Caco-2 (cell line): ENCODE measurements around the gene EMP1. TPM values are rescaled to one million over a fixed set of nuclear protein-coding genes. Genes with fewer than 3 reads are reported as not detected.

ENCODE experiments used
- BruUV-seq: library from RNA; stranded (reverse); fragments of 400-500 nt; replicated peaks from 2 replicates; lab custom pipeline; 2021; lab: Mats Ljungman, UMichigan
- CTCF ChIA-PET: fragments of 300-600 bp; sonication (Branson Sonifier 250); formaldehyde crosslinking; loops from one replicate; lab custom pipeline; 2022; ENCODE audit warnings: antibody characterized with exemption; lab: Charles Lee
- POLR2A ChIA-PET: fragments of 300-600 bp; sonication (Branson Sonifier 250); formaldehyde crosslinking; loops from one replicate; lab custom pipeline; 2022; ENCODE audit warnings: antibody characterized with exemption; lab: Charles Lee
- DNase-seq, 2 experiments: peaks; one replicate each; pipeline versions ENCODE4 v3.0.0 to v3.0.0-alpha.2; 2020 to 2022
- H3K27me3 ChIP-seq: replicated peaks from 2 replicates; pipeline ENCODE4 v1.6.0; 2011; ENCODE audit warnings: low read length; ENCODE audit not compliant: control insufficient read depth, insufficient read depth
- H3K36me3 ChIP-seq: 2 replicates; pipeline ENCODE4 v1.5.1; 2011; ENCODE audit warnings: low read length; ENCODE audit not compliant: control insufficient read depth, insufficient read depth
- H3K4me1 ChIP-seq: fragments of 250-450 bp; sonication (Bioruptor Pico); 2 replicates; pipeline ENCODE4 v1.5.1; 2020; ENCODE audit warnings: mild to moderate bottlenecking
- H3K4me3 ChIP-seq: 2 replicates; pipeline ENCODE4 v1.5.1; 2011; ENCODE audit warnings: low read depth, mild to moderate bottlenecking, control low read depth, low read length
- H3K9me3 ChIP-seq: fragments of 250-450 bp; sonication (Bioruptor Pico); 2 replicates; pipeline ENCODE4 v1.5.1; 2020; ENCODE audit warnings: mild to moderate bottlenecking, moderate library complexity
- H3K27ac Mint-ChIP-seq: one replicate; pipeline ENCODE4 v1.8.0; 2022; ENCODE audit warnings: mixed read lengths; ENCODE audit not compliant: unreplicated experiment
- H3K27me3 Mint-ChIP-seq: one replicate; pipeline ENCODE4 v1.8.0; 2022; ENCODE audit warnings: mixed read lengths; ENCODE audit not compliant: insufficient read depth, unreplicated experiment
- H3K36me3 Mint-ChIP-seq: one replicate; pipeline ENCODE4 v1.8.0; 2022; ENCODE audit warnings: mild to moderate bottlenecking, mixed read lengths; ENCODE audit not compliant: insufficient read depth, unreplicated experiment
- H3K4me1 Mint-ChIP-seq: one replicate; pipeline ENCODE4 v1.8.0; 2022; ENCODE audit warnings: low read depth, mixed read lengths; ENCODE audit not compliant: unreplicated experiment
- H3K4me3 Mint-ChIP-seq: one replicate; pipeline ENCODE4 v1.8.0; 2022; ENCODE audit warnings: mild to moderate bottlenecking, moderate library complexity, mixed read lengths; ENCODE audit not compliant: unreplicated experiment
- H3K9me3 Mint-ChIP-seq: one replicate; pipeline ENCODE4 v1.8.0; 2022; ENCODE audit warnings: mixed read lengths; ENCODE audit not compliant: unreplicated experiment
- intact Hi-C: fragments of 100-400 bp; cut with micrococcal nuclease; formaldehyde crosslinking; loops from one replicate; pipeline ENCODE4 v1.10.0; 2022; ENCODE audit not compliant: unreplicated experiment
- total RNA-seq: library from RNA; stranded (reverse); gene quantifications from 2 replicates; pipeline ENCODE4 v1.2.3, GENCODE V29; 2022
- TF ChIP-seq, protein P1 (sequence below), 2 experiments: fragments of 200-600 bp in 1 of 2; IDR thresholded peaks; 1 replicate in 1 of 2; 2 replicates in 1 of 2; pipeline versions ENCODE4 v1.5.1 to v1.8.0; 2011 to 2022; ENCODE audit warnings: antibody characterized with exemption in 1 of 2, control low read depth in 1 of 2, inconsistent platforms in 1 of 2, low read depth in 1 of 2, low read length in 1 of 2, mild to moderate bottlenecking in 1 of 2, moderate library complexity in 1 of 2; ENCODE audit not compliant: insufficient read depth in 1 of 2, severe bottlenecking in 1 of 2, unreplicated experiment in 1 of 2

Gene EMP1
- total RNA-seq, 1 experiment from 2014 or later, result 6.6 TPM

DNA sequence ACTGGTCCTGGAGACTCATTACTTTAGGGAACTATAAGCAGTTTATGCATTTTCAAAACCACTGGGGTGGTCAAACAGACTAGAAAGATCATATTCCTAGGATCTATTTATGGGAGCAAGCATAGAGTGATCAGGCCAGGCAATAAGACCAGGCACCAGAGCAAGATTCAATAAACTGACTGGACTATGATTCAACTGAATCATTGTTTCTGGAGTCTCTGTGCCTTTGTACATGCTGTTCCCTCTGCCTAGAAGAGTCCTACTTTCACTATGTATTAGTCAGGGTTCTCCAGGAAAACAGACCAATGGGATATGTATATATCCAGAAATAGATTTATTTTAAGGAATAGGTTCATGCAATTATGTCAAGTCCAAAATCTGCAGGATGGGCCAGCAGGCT lies 55.5 kb downstream of the EMP1 start:
- Mint-ChIP-seq H3K27ac (no peak overlapping the region), H3K4me3 (no peak overlapping the region), H3K9me3 (no peaks in the 10 kb centered on the region), H3K36me3 (peaks cover 7% of the 10 kb centered on the region), H3K4me1 (peaks cover 27% of the 10 kb centered on the region), H3K27me3 (no peaks in the 10 kb centered on the region)
- no TSS peak for BruUV-seq
- no peaks in the 10 kb centered on the region for H3K36me3 ChIP-seq
- CTCF ChIA-PET, result no interaction called here
- TF ChIP-seq, protein P1, sequence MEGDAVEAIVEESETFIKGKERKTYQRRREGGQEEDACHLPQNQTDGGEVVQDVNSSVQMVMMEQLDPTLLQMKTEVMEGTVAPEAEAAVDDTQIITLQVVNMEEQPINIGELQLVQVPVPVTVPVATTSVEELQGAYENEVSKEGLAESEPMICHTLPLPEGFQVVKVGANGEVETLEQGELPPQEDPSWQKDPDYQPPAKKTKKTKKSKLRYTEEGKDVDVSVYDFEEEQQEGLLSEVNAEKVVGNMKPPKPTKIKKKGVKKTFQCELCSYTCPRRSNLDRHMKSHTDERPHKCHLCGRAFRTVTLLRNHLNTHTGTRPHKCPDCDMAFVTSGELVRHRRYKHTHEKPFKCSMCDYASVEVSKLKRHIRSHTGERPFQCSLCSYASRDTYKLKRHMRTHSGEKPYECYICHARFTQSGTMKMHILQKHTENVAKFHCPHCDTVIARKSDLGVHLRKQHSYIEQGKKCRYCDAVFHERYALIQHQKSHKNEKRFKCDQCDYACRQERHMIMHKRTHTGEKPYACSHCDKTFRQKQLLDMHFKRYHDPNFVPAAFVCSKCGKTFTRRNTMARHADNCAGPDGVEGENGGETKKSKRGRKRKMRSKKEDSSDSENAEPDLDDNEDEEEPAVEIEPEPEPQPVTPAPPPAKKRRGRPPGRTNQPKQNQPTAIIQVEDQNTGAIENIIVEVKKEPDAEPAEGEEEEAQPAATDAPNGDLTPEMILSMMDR (IDR thresholded peaks at IDR 0.05; ENCODE audit: insufficient read depth in 1 of 2, low read depth in 1 of 2, low read length in 1 of 2, severe bottlenecking in 1 of 2, unreplicated experiment in 1 of 2), result no peak
- H3K9me3 ChIP-seq, result no peaks in the 10 kb centered on the region
- no peak overlapping the region for H3K4me3 ChIP-seq
- POLR2A ChIA-PET, result no interaction called here
- DNase-seq, result no peak
- peaks cover 9% of the 10 kb centered on the region for H3K4me1 ChIP-seq
- intact Hi-C loops, result loop anchor here (10.0 kb wide), 1 partner anchor 203 kb away; no protein-coding TSS in a partner anchor
- H3K27me3 ChIP-seq, result no peaks in the 10 kb centered on the region

DNA sequence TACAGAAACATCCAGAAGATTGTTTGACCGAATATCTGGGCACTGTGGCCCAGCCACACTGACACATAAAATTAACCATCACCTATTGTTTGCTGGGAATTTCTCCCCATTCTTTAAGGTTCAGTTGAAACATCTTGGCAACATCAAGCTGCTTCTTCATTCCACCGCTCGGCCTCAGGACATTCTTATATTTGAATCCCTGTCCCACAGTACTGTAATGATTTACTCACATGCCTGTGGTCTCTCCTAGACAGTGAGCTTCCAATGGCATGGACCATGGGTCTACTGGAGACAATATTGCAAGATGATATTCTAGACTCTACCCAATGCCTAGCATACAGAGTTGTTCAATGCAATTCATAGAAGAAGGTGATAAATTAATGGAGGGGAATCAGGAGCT lies 56.1 kb downstream of the EMP1 start:
- Histone ChIP-seq H3K27me3 (no peaks in the 10 kb centered on the region), H3K9me3 (no peaks in the 10 kb centered on the region), H3K4me1 (peaks cover 9% of the 10 kb centered on the region), H3K36me3 (no peaks in the 10 kb centered on the region), H3K4me3 (no peak overlapping the region)
- DNase-seq, result no peak
- BruUV-seq, result no TSS peak
- H3K9me3 Mint-ChIP-seq, result no peaks in the 10 kb centered on the region
- POLR2A ChIA-PET, result no interaction called here
- no peaks in the 10 kb centered on the region for H3K27me3 Mint-ChIP-seq
- H3K4me1 Mint-ChIP-seq, result peaks cover 27% of the 10 kb centered on the region
- TF ChIP-seq, protein P1 (IDR thresholded peaks at IDR 0.05; ENCODE audit: insufficient read depth in 1 of 2, low read depth in 1 of 2, low read length in 1 of 2, severe bottlenecking in 1 of 2, unreplicated experiment in 1 of 2), result no peak
- intact Hi-C loops, result loop anchor here (10.0 kb wide), 1 partner anchor 202 kb away; no protein-coding TSS in a partner anchor
- no peak overlapping the region for H3K4me3 Mint-ChIP-seq
- peaks cover 7% of the 10 kb centered on the region for H3K36me3 Mint-ChIP-seq
- H3K27ac Mint-ChIP-seq, result no peak overlapping the region
- CTCF ChIA-PET, result no interaction called here

DNA sequence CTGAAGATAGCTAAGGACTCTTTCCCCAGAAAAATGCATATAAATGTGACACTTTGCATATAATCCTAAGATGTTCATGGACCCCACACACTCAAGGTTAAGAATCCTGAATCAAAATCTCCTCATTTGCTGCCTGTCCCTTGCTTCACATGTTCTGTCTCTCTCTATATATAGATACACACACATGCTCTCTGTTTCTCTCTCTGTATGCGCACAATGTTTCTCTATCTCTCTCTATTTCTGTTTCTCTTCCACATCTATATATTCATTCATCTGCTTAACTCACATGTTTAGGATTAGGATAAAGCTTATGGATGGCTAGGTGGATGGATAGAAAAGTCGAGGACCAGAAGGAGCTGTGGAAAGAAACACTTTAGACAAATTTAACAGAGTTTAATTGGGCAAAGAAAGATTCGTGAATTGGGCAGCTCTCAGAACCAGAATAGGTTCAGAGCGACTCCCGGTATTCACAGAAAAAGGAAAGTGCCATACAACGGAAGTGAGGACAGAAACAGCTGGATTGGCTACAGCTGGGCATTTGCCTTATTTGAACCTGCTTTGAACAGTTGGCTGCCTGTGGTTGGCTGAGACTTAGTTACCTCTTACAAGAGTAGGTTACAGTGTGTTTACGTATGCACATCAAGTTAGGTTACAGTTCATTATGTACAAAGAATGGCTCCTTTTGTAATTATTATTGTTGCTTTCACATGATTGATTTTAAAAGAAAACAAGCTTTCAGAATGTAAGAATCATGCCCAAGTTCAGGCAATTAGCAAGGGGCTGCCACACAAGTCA lies 57.6 kb downstream of the EMP1 start:
- peaks cover 7% of the 10 kb centered on the region for H3K36me3 Mint-ChIP-seq

More for the DNA sequence above, 57.6 kb downstream of the EMP1 start:
- Histone ChIP-seq H3K9me3 (no peaks in the 10 kb centered on the region), H3K4me1 (peaks cover 22% of the 10 kb centered on the region), H3K27me3 (no peaks in the 10 kb centered on the region), H3K36me3 (no peaks in the 10 kb centered on the region), H3K4me3 (no peak overlapping the region)
- BruUV-seq, result no TSS peak
- Mint-ChIP-seq H3K9me3 (no peaks in the 10 kb centered on the region), H3K27me3 (no peaks in the 10 kb centered on the region), H3K4me1 (peaks cover 31% of the 10 kb centered on the region), H3K4me3 (no peak overlapping the region), H3K27ac (no peak overlapping the region)
- POLR2A ChIA-PET, result no interaction called here
- CTCF ChIA-PET, result interaction anchor here (1.7 to 2.6 kb wide), 4 partner anchors 24 to 281 kb away, joined by 7 to 29 read pairs (median 22); no protein-coding TSS in a partner anchor
- TF ChIP-seq, protein P1 (IDR thresholded peaks at IDR 0.05; ENCODE audit: insufficient read depth in 1 of 2, low read depth in 1 of 2, low read length in 1 of 2, severe bottlenecking in 1 of 2, unreplicated experiment in 1 of 2), result no peak
- intact Hi-C loops, result loop anchor here (2.0 to 10.0 kb wide), 2 partner anchors 109 to 201 kb away; no protein-coding TSS in a partner anchor
- DNase-seq, result no peak
